ENCODE results near the gene HHATL. TPM values are rescaled to one million over a fixed set of nuclear protein-coding genes. Genes with fewer than 3 reads are reported as not detected.

Gene HHATL
- total RNA-seq, 1 experiment from 2014 or later = not detected

- no peak for DNase-seq (ENCODE audit: low spot score)
- in situ Hi-C loops (cut with HindIII; ENCODE audit: low sequenced_read_pairs) = no loop called here
These were observed 30.1 kb downstream of the HHATL start for GRCh38 chr3:42672515-42672914.

GRCh38 chr3:42670670-42671069, 31.9 kb downstream of the HHATL start:
- in situ Hi-C loops (cut with HindIII; ENCODE audit: low sequenced_read_pairs) = no loop called here
- DNase-seq (ENCODE audit: low spot score) = no peak

- in situ Hi-C loops (cut with HindIII; ENCODE audit: low sequenced_read_pairs) = no loop called here
- no peak for DNase-seq (ENCODE audit: low spot score)
These were observed 32.5 kb downstream of the HHATL start for GRCh38 chr3:42670051-42670576.

- no peak for DNase-seq (ENCODE audit: low spot score)
- in situ Hi-C loops (cut with HindIII; ENCODE audit: low sequenced_read_pairs) = no loop called here
These were observed 33.8 kb downstream of the HHATL start for GRCh38 chr3:42668793-42669217.

GRCh38 chr3:42668413-42668760, 34.2 kb downstream of the HHATL start:
- no peak for DNase-seq (ENCODE audit: low spot score)
- in situ Hi-C loops (cut with HindIII; ENCODE audit: low sequenced_read_pairs) = no loop called here

GRCh38 chr3:42667523-42668412, 34.8 kb downstream of the HHATL start:
- DNase-seq (ENCODE audit: low spot score) = peak; percentile 84

GRCh38 chr3:42667096-42667522, 35.5 kb downstream of the HHATL start:
- in situ Hi-C loops (cut with HindIII; ENCODE audit: low sequenced_read_pairs) = no loop called here
- DNase-seq (ENCODE audit: low spot score) = no peak

More at GRCh38 chr3:42667523-42668412, 34.8 kb downstream of the HHATL start:
- in situ Hi-C loops (cut with HindIII; ENCODE audit: low sequenced_read_pairs) = no loop called here

GRCh38 chr3:42666577-42666998, 36.0 kb downstream of the HHATL start:
- in situ Hi-C loops (cut with HindIII; ENCODE audit: low sequenced_read_pairs) = no loop called here
- DNase-seq (ENCODE audit: low spot score) = no peak

GRCh38 chr3:42666022-42666421, 36.6 kb downstream of the HHATL start:
- in situ Hi-C loops (cut with HindIII; ENCODE audit: low sequenced_read_pairs) = no loop called here
- DNase-seq (ENCODE audit: low spot score) = no peak

GRCh38 chr3:42665050-42665878, 37.3 kb downstream of the HHATL start:
- no peak for DNase-seq (ENCODE audit: low spot score)
- in situ Hi-C loops (cut with HindIII; ENCODE audit: low sequenced_read_pairs) = no loop called here

- no peak for DNase-seq (ENCODE audit: low spot score)
- in situ Hi-C loops (cut with HindIII; ENCODE audit: low sequenced_read_pairs) = no loop called here
These were observed 38.2 kb downstream of the HHATL start for GRCh38 chr3:42664438-42664803.

- in situ Hi-C loops (cut with HindIII; ENCODE audit: low sequenced_read_pairs) = no loop called here
- DNase-seq (ENCODE audit: low spot score) = no peak
These were observed 38.8 kb downstream of the HHATL start for GRCh38 chr3:42663581-42664437.

GRCh38 chr3:42662813-42663535, 39.6 kb downstream of the HHATL start:
- DNase-seq (ENCODE audit: low spot score) = no peak
- in situ Hi-C loops (cut with HindIII; ENCODE audit: low sequenced_read_pairs) = no loop called here

- in situ Hi-C loops (cut with HindIII; ENCODE audit: low sequenced_read_pairs) = no loop called here
- DNase-seq (ENCODE audit: low spot score) = no peak
These were observed 40.4 kb downstream of the HHATL start for GRCh38 chr3:42662037-42662812.

- in situ Hi-C loops (cut with HindIII; ENCODE audit: low sequenced_read_pairs) = no loop called here
- peak; percentile 61 for DNase-seq (ENCODE audit: low spot score)
These were observed 41.0 kb downstream of the HHATL start for GRCh38 chr3:42661593-42662022.

GRCh38 chr3:42660898-42661297, 41.7 kb downstream of the HHATL start:
- DNase-seq (ENCODE audit: low spot score) = no peak
- in situ Hi-C loops (cut with HindIII; ENCODE audit: low sequenced_read_pairs) = no loop called here

- no peak for DNase-seq (ENCODE audit: low spot score)
- in situ Hi-C loops (cut with HindIII; ENCODE audit: low sequenced_read_pairs) = no loop called here
These were observed 42.4 kb downstream of the HHATL start for GRCh38 chr3:42660131-42660715.
